Head of caudate nucleus (tissue), 42 donors: ENCODE results near the gene CMIP.

Experiments
- DNase-seq, 42 donors: peaks; one replicate each; pipeline versions ENCODE4 v3.0.0 to v3.0.0-alpha.2; 2020 to 2021; ENCODE audit warnings: mixed read lengths in 7 of 42
- intact Hi-C: fragments of 100-400 bp; cut with DNase I; formaldehyde crosslinking; loops from one replicate; pipeline ENCODE4 v1.15.0; 2022

The CMIP gene

DNA sequence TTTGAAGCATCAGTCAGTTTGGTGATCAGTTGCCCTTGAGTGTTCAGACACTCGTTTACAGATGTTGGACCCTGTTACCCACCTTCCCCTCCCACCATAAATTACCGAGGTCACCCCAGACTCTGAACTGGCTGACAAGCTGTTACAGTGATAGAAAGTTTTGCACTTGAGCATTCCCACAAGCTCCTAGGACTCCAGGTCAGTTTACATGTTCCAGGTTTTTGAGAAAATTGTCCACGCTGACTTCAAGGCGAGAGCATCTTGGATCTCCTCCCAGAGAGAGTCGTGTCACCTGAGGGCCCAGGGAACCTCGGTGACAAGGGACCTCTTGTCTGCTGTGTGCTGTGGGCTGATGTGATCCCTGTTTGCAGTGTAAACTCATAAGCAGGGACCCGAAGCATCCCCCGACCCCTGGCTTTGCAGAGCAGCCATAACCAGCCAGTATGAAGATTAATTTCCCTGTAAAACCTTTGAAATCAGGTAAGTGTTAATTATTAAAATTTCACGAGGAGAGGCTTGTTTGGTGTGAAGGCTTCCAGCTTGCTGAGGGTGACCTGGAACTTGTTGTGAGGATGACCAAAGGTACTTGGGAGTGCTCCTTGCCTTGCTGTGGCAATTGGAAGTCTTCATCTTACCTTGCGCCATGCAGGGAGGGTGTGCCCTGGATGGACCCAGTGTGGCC, 91.2 kb downstream of the CMIP start:
- peak in 1 of 42 donors; percentile 14 for DNase-seq
- intact Hi-C loops, result no loop called here

DNA sequence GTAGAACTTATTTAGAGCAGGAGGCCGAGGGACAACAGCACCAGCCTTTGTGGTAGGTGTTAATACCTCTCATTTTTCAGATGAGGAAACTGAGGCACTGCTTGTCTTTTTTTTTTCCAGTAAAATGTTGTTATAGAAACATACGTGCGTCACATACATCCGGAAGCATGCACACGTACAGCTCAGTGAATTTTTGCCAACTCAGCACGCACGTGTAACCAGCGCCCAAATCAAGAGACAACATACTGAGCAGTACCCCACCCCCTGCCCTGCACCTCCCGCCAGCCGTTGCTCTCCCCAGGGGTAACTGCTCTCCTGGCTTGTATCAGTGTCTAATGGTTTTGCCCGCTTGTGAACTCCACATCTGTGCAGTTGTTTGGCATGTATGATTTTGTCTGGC, 92.0 kb downstream of the CMIP start:
- intact Hi-C loops, result no loop called here
- no peak for DNase-seq

DNA sequence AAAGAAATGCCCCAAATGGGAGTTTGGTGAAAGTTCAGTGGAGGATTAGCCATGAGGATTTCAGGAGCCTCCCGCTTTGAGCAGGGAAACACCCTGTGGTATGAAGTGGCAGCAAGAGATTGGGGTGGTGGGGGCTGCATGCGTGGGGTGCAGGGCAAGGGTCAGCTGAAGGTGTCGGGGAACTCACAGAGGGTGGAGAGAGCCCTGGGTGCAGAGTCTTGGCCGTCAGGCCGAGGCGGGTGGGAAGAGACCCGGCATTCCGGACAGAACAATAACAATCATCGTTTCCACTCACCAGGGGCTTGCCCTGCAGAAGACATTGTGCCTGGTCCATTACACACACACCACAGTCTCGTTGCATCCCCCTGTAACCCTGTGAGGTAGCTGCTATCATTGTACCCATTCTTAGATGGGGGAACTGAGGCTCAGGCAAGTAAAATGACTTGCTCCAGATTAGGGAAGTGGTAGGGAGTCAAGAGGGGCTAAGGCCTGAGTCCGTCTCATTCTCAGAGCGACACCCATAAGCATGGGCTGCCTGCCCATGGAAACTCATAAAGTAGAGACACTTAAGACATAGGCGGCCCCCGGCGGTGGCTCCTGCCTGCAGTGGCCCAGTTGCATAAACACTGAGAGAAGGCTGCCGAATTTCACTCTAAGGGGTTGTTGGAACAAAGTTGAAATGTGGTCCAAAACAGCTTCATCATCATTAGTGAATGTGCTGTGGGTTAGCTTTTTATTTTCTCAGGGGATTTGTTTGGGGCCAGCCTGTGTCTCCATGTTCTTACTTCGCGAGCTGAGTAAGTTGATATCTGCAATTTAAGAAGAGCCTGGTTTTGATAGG, 93.3 kb downstream of the CMIP start:
- DNase-seq, result no peak
- intact Hi-C loops, result no loop called here

DNA sequence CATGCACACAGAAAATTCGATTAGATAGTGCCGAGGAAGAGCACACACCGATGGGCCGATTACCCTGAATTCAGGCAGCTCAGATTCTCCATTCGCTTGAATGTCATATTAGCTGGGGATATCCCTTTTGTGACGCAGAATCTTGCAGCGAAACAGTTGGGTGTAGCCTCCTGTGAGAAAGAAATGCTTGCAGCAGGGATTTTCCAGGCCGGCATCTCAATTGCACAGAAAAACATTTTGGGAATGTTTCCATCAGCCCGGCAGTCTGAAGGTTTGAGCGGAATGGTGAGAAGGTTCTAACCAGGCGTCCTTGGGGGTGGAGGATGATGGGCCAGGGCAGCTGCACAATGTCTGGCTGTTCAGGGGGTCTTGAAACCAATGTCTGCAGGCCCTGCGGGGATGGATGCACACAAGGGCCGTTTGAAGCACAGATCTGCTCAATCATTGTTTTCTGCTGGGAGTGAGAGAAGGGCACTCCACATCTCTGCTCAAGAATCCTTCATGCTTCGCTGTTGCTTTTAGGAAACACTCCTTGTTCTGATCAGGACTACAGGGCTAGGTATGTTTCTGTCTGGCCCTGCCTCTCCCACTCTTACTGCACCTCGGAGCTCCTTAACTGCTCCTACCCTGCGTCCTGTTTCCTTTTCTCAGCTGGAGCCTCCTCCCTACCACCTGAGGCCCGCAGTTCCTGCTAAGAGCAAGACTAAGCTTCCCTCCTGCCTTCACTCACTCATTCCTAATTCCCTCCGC, 94.6 kb downstream of the CMIP start:
- intact Hi-C loops, result no loop called here
- no peak for DNase-seq

DNA sequence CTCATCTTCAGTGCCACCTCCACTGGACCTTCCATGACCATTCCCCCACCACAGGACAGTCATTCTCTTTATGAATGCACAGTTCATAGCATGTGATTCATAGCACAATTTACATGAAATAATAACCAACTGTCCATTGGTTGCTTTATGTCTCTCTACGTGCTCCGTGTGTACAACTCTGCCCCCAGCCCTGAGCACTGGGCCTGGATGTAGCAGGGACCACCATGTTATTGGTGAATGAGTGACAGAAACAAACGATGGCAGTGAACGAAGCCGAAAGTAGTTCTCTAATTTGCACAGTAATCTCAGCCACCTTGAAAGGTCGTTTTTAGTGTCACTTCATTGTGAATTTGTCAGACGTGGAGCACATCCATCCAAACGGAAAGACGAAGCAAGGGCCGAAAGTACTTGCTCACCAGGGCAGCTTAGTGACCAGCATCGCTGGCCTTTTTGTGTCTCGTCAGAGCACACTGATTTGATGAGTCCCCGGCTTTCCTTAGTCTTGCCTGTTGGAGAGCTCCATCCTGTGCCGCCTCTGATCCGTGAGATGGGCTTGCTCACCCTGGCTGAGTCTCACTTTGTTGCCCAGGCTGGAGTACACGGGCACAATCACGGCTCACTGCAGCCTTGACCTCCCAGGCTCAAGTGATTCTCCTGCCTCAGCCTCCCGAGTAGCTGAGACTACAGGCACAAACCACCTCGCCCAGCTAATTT, 95.3 kb downstream of the CMIP start:
- intact Hi-C loops, result no loop called here
- DNase-seq, result no peak

DNA sequence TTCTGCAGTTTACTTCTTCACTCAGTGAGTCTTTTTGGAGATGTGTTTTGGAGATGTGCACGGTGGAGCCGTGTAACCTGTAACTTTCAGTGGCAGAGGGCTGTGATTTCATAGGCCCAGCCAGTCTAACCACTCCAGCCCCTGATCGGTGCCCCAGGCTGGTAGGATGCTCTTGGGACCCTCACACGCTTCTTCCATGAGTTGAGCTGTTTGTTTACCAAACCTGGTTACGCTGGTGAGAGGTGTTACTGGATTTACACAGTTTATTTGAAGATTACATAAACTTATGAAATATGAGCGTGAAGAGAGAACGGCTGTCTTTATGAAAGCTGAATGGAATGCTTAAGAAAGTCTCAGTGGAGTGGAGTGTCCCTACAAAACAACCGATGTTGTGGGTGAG, 96.7 kb downstream of the CMIP start:
- intact Hi-C loops, result no loop called here
- DNase-seq, result no peak

DNA sequence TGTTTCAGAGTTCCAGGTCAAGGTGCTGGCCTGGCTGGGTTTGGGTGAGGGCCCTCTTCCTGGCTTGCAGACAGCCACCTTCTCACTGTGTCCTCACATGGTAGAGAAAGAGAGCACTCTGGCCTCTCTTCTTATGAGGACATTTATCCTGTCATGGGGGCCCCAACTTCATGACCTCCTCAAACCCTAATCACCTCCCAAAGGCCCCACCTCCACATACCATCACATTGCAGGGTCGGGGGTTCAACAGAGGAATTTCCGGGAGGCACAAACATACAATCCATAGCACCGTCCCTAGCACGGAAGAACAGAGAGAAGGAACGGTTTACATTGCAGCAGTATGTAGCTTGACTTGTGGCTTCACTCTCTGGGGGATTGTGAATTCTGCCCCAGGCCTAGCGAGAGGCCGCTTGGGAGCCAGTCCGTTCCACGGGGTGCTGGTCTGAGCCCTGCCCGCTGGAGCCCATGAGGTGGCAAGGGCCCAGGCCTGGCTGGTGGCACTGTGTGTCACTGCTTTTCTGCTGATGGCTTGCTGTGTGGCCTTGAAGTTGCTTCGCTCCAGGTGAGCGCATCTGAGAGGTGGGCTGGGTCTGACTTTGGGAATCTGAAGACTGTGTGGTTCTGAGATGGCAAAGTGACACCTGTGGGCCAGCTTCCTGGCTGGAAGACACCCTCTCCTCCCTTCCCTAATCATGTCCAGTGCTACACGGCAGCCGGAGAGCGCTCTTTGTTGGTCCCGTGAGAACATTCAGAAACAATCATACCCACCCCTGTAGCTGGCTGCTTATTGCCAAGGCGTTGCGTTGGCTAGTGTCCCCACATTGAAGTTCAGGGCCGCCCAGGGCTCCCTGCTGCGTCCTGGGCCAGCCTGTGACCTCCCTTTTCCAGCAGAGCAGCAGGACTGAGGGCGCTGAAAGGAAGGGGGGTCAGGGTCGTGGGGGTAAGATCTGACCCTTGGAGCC, 98.3 kb downstream of the CMIP start:
- no peak for DNase-seq
- intact Hi-C loops, result no loop called here

DNA sequence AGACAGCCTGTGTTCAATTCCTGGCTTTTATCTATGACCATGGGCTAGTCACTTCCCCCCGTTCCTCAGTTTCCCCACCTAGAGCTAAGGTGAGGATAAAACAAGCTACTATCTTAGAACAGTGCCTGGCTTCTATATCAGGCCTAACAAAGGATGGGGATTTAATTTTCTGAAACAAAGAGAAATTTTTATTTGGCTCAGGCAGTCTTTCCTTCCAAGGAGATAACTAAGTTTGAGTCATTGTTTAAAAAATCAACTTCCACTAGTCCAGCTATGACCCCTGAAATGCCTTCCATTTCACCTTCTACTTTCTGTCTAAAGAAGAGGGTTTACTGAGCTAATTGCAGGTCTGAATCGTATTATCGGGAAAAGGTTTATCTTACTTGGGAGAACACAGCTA, 99.0 kb downstream of the CMIP start:
- intact Hi-C loops, result no loop called here
- no peak for DNase-seq

DNA sequence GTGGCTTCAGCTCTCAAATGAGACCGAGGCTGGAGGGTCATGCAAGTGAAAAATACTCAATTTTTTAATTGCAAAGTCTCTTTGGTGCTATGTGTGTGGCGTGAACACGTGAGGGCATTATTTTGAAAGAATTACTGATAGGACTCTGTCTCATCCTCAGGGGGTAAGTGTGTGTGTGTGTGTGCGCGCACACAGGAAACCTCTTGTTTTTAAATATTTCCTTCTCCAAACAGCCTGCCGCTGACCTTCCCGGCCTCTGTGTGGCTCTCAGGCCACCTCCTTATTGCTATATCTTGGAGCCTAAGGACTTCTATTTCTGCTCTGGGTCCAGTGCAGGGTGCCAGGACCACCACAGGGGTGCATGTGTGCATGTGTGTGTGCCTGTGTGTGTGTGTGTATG, 99.7 kb downstream of the CMIP start:
- intact Hi-C loops, result no loop called here
- no peak for DNase-seq

DNA sequence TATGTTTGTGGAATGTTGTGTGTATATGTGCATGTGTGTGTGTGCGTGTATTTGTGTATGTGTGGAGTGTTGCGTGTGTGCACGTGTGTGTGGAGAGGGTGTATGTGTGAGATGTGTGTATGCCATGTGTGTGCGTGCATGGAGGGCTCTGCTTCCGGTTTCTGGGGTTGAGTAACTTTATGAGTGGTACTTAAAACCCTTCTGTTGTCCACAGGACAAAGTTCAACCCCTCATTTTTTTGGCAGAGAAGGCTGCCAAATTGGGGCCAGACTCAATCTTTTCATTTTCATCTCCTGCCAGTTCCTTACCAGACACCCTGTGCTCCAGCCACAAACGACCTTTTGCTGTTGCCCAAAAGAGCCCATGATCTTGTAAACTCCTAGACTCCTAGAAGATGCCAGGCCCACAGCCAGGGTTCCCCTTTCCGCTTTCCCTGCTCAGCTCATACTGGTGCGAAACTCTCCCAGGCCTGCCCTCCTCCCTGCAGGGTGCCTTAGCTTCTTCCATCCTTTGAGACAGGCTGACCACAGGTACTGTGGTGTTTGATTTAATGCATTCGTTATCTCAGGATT, 100.2 kb downstream of the CMIP start:
- intact Hi-C loops, result no loop called here

DNA sequence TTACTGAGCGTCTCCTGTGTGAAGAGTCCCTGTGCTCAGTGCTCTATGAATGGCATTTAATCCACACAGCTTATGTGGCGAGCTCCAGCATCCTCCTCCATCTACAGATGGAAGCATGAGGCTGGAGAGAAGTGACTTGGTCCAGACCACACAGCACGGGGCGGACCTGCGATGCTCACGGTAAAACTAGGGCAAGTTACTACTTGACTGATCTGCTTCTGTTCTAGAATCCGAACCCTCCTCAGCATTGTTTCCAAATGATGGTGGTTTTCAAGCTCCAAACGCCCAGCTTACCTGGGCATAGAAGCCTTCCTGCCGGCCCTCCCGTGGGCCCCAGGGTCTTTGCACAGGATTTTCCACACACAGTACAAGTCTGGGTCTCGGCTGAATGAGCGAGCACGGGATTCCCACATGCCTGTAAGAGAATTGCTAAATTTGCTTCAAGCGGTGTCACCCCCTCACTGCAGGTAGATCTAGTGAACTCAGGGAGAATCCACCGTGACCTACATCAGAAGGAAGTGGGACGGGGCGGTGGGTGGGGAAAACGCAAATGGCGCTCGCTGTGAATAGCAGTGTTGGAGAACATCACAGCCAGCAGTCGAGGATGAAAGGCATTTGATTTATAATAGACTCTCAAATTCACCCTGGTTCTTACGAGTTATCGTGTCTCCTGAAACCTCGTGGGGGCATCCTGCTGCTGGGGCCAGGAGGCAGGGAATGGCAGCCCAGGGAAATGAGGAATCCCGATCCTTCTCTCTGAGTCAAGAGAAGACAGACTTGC, 101.1 kb downstream of the CMIP start:
- peak in 41 of 42 donors; percentile 31 to 87 (median 66) for DNase-seq
- intact Hi-C loops, result no loop called here

More for the DNA sequence above, 100.2 kb downstream of the CMIP start:
- DNase-seq, result no peak

DNA sequence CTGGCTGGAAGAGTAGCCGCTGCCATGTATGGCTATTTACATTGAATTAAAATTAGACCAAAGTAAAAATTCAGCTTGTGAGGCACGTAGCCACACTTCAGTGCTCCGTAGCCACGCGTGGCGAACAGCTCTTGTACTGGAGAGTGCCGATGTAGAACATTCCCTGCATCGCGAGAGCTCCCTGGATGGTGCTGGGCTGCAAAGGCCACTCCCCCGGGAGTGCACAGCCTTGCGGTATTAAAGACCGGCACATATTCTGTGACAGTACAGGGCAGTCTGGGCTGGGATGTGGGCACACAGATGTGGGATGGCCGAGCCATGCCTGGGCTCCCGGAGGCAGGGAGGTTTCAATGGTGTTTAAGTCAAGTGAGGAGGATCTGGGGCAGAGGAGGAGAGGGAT, 102.2 kb downstream of the CMIP start:
- intact Hi-C loops, result no loop called here
- no peak for DNase-seq

DNA sequence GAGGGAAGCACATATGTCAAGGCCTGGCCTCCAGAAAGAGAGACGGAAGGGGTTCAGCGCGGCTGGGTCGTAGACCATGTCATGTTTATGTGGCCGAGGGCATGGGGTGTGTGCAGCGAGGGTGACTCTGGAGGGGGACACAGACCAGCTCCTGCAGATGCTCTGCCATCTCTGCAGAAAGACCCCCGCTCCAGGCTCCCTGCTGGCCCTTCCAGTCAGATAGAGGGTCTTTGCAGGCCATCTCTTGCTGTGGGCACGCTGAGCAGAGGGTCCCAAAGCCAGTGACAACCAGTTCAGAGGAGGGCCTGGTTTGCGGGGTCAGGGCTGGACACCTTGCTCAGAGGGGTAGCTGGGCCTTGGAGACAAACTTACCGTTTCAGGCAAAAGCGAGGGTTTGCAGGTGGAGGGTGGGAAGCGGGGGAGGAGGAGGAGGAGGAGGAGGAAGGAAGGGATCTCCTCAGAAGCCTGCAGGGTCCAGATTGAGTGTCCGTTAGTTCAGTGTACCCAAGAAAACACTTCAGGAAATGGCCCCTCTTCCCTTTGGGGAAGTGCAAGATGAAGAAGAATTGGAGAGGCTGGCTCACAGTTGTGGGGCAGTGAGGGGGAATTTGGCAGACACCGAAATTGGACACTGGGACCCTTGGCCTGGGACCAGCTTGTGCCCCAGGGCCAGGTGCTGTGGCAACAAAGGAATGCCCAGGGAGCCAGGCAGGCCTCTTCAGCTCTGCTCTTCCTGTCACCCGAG, 102.8 kb downstream of the CMIP start:
- intact Hi-C loops, result no loop called here
- no peak for DNase-seq

DNA sequence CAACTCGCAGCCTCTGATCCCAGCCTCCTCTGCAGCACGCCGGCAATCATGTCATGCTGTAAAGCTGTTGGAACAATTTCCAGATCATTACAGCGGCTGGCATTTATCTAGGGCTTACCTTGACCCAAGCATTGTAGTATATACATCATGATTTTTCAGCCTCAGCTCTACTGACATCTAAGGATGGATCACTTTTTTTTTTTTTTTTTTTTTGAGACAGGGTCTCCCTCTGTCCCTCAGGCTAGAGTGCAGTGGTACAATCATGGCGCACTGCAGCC, 103.3 kb downstream of the CMIP start:
- intact Hi-C loops, result no loop called here
- no peak for DNase-seq

DNA sequence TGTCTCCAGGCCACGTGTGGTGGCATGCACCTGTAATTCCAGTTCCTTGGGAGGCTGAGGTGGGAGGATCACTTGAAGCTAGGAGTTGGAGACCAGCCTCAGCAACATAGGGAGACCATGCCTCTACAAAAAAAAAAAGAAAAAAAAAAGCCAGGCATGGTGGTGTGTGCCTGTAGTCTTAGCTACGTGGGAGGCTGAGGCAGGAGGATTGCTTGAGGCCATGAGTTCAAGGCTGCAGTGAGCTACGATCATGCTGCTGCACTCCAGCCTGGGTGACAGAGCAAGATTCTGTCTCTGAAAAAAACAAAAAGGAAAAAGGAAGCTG, 103.9 kb downstream of the CMIP start:
- intact Hi-C loops, result no loop called here
- no peak for DNase-seq

DNA sequence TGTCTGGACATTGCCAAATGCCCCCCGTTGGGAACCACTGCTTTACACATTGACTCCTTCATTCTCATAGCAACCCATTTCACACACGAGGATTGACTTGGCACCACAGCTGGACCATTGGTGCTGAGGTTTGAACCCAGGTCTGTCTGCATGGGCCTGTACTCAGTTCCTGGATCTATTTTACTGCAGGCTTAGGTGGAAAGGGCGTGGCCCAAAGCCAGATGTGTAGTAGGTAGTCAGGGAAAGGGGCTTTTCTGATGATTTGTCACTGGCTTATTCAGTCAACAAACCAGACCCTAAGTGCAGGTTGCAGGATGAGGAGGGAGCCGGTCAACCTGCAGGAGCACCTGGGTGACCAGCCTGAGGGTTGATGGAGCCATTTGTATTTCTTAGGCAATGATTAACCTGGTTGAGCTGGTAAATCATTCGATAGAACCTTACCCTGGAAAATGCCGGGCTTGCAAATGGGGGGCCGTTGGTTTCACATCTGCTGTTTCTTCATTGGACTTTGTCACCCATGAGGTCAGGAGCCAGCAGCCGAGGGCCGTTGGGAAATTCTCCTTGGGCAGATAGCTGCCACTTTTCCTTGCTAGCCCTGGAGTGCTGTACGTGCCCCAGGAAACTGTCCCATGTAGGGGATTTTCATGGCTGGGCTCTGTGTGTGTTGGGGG, 104.4 kb downstream of the CMIP start:
- DNase-seq, result no peak
- intact Hi-C loops, result no loop called here
